ENCODE results near the gene LRP1. TPM values are rescaled to one million over a fixed set of nuclear protein-coding genes. Genes with fewer than 3 reads are reported as not detected.

The LRP1 gene
- total RNA-seq, 1 donor from 2014 or later: 369 TPM

- FAIRE-seq: no peak
- H2AFZ ChIP-seq (ENCODE audit: low read depth, low read length): no peak overlapping the region
- TF ChIP-seq CTCF (IDR thresholded peaks at IDR 0.05; ENCODE audit: insufficient read depth, low read depth, low read length): peak; percentile 28
- no peak for TF ChIP-seq EZH2 (IDR thresholded peaks at IDR 0.05; ENCODE audit: insufficient read depth, low read length)
- no peak overlapping the region for H3K27ac ChIP-seq (ENCODE audit: low read depth, low read length)
- Mint-ChIP-seq H3K4me3 (ENCODE audit: unreplicated experiment) (peak overlapping the region; percentile 46), H3K4me1 (ENCODE audit: low read depth, unreplicated experiment) (peaks cover 21% of the 10 kb centered on the region), H3K9me3 (ENCODE audit: unreplicated experiment) (no peaks in the 10 kb centered on the region), H3K27ac (ENCODE audit: unreplicated experiment) (peak overlapping the region; percentile 26), H3K27me3 (ENCODE audit: low read depth, unreplicated experiment) (peaks cover 30% of the 10 kb centered on the region), H3K36me3 (ENCODE audit: low read depth, unreplicated experiment) (peaks cover 6% of the 10 kb centered on the region)
- H3K4me2 ChIP-seq (ENCODE audit: low read length): peak overlapping the region; percentile 88
- no peaks in the 10 kb centered on the region for H3K36me3 ChIP-seq (ENCODE audit: insufficient read depth, low read length)
- peak overlapping the region; percentile 20 for H3K9ac ChIP-seq (ENCODE audit: low read length)
- DNase-seq (ENCODE audit: low read depth): no peak
- peaks cover 30% of the 10 kb centered on the region for H3K4me1 ChIP-seq (ENCODE audit: insufficient read depth, low read length)
- H3K27me3 ChIP-seq (ENCODE audit: insufficient read depth, low read length): peaks cover 25% of the 10 kb centered on the region
- H3K79me2 ChIP-seq (ENCODE audit: insufficient read depth, low read length): no peaks in the 10 kb centered on the region
- no peaks in the 10 kb centered on the region for H3K9me3 ChIP-seq (ENCODE audit: insufficient read depth, low read depth, low read length)
- H3K4me3 ChIP-seq (ENCODE audit: insufficient read depth, low read depth, low read length): peak overlapping the region; percentile 17
- H4K20me1 ChIP-seq (ENCODE audit: insufficient read depth, low read length): peaks cover 14% of the 10 kb centered on the region
Measured at GRCh38 chr12:57242691-57243454, 114.6 kb downstream of the LRP1 start.

GRCh38 chr12:57243521-57244311 is 115.4 kb downstream of the LRP1 start:
- Mint-ChIP-seq H3K27ac (ENCODE audit: unreplicated experiment) (peak overlapping the region; percentile 53), H3K4me1 (ENCODE audit: low read depth, unreplicated experiment) (peaks cover 19% of the 10 kb centered on the region), H3K4me3 (ENCODE audit: unreplicated experiment) (peak overlapping the region; percentile 70), H3K9me3 (ENCODE audit: unreplicated experiment) (no peaks in the 10 kb centered on the region), H3K36me3 (ENCODE audit: low read depth, unreplicated experiment) (peaks cover 8% of the 10 kb centered on the region), H3K27me3 (ENCODE audit: low read depth, unreplicated experiment) (peaks cover 30% of the 10 kb centered on the region)
- Histone ChIP-seq H2AFZ (ENCODE audit: low read depth, low read length) (no peak overlapping the region), H3K79me2 (ENCODE audit: insufficient read depth, low read length) (no peaks in the 10 kb centered on the region), H3K4me3 (ENCODE audit: insufficient read depth, low read depth, low read length) (no peak overlapping the region), H3K4me2 (ENCODE audit: low read length) (peak overlapping the region; percentile 88), H3K36me3 (ENCODE audit: insufficient read depth, low read length) (no peaks in the 10 kb centered on the region), H3K27me3 (ENCODE audit: insufficient read depth, low read length) (peaks cover 21% of the 10 kb centered on the region), H3K4me1 (ENCODE audit: insufficient read depth, low read length) (peaks cover 30% of the 10 kb centered on the region), H3K9ac (ENCODE audit: low read length) (peak overlapping the region; percentile 20), H3K27ac (ENCODE audit: low read depth, low read length) (no peak overlapping the region), H4K20me1 (ENCODE audit: insufficient read depth, low read length) (peaks cover 14% of the 10 kb centered on the region), H3K9me3 (ENCODE audit: insufficient read depth, low read depth, low read length) (no peaks in the 10 kb centered on the region)
- DNase-seq (ENCODE audit: low read depth) (no peak), FAIRE-seq (no peak)
- peak; percentile 68 for TF ChIP-seq CTCF (IDR thresholded peaks at IDR 0.05; ENCODE audit: insufficient read depth, low read depth, low read length)
- no peak for TF ChIP-seq EZH2 (IDR thresholded peaks at IDR 0.05; ENCODE audit: insufficient read depth, low read length)

Data from astrocyte (in vitro differentiated cells and primary cell).